A673 (cell line): ENCODE results near the gene IMP4. TPM values are rescaled to one million over a fixed set of nuclear protein-coding genes. Genes with fewer than 3 reads are reported as not detected.

Source experiments
- BruUV-seq: library from RNA; stranded (reverse); fragments of 400-500 nt; replicated peaks from 2 replicates; lab custom pipeline; 2021; lab: Mats Ljungman, UMichigan
- CTCF ChIA-PET: fragments of 300-600 bp; sonication (Branson Sonifier 250); formaldehyde crosslinking; loops from one replicate; lab custom pipeline; 2022; ENCODE audit warnings: antibody characterized with exemption; lab: Charles Lee
- POLR2A ChIA-PET: fragments of 300-600 bp; sonication (Branson Sonifier 250); formaldehyde crosslinking; loops from one replicate; lab custom pipeline; 2022; ENCODE audit warnings: antibody characterized with exemption; ENCODE audit not compliant: low non-redundant PET; lab: Charles Lee
- DNase-seq: peaks from one replicate; pipeline ENCODE4 v3.0.0-alpha.2; 2015; ENCODE audit warnings: low spot score
- H3K27ac ChIP-seq: fragments of 200-600 bp; sonication (generic); 2 replicates; pipeline ENCODE4 v1.5.1; 2016; ENCODE audit warnings: mixed run types, low read depth, mild to moderate bottlenecking, mixed read lengths, antibody characterized with exemption, low read length; ENCODE audit not compliant: poor library complexity, severe bottlenecking
- H3K27me3 ChIP-seq: fragments of 200-600 bp; sonication (generic); replicated peaks from 2 replicates; pipeline ENCODE4 v1.6.1; 2017; ENCODE audit warnings: mixed run types, low read depth, mild to moderate bottlenecking, mixed read lengths, antibody characterized with exemption, low read length; ENCODE audit not compliant: insufficient read depth, poor library complexity
- H3K36me3 ChIP-seq: fragments of 200-600 bp; sonication (generic); 2 replicates; pipeline ENCODE4 v1.6.1; 2016; ENCODE audit warnings: mixed run types, mild to moderate bottlenecking, mixed read lengths, antibody characterized with exemption, low read length; ENCODE audit not compliant: insufficient read depth, poor library complexity, severe bottlenecking
- H3K4me1 ChIP-seq: fragments of 200-600 bp; sonication (generic); 2 replicates; pipeline ENCODE4 v1.6.1; 2017; ENCODE audit warnings: mixed run types, mild to moderate bottlenecking, mixed read lengths, antibody characterized with exemption, low read length; ENCODE audit not compliant: insufficient read depth, poor library complexity, severe bottlenecking
- H3K4me3 ChIP-seq: fragments of 200-600 bp; sonication (generic); 2 replicates; pipeline ENCODE4 v1.5.1; 2016; ENCODE audit warnings: low read depth, mixed run types, mild to moderate bottlenecking, mixed read lengths, low read length; ENCODE audit not compliant: poor library complexity, severe bottlenecking
- H3K9me3 ChIP-seq: fragments of 200-600 bp; sonication (generic); 2 replicates; pipeline ENCODE4 v1.6.1; 2016; ENCODE audit warnings: mixed run types, low read depth, mild to moderate bottlenecking, mixed read lengths, antibody characterized with exemption, low read length; ENCODE audit not compliant: poor library complexity, severe bottlenecking
- EZH2 ChIP-seq: fragments of 200-600 bp; sonication (generic); IDR thresholded peaks from 2 replicates; pipeline ENCODE4 v1.6.1; 2017; ENCODE audit warnings: borderline replicate concordance, low read depth, mild to moderate bottlenecking, mixed read lengths, antibody characterized with exemption, low read length; ENCODE audit not compliant: poor library complexity, severe bottlenecking
- intact Hi-C: fragments of 100-400 bp; cut with micrococcal nuclease; formaldehyde crosslinking; loops from one replicate; pipeline ENCODE4 v1.10.0; 2022; ENCODE audit not compliant: unreplicated experiment
- total RNA-seq: library from RNA; stranded (reverse); gene quantifications from 2 replicates; pipeline ENCODE4 v1.2.3, GENCODE V29; 2021
- TF ChIP-seq, protein P1 (sequence below): fragments of 300-800, 200-600 bp; sonication (generic); conservative IDR thresholded peaks from 2 replicates; pipeline ENCODE4 v1.5.1; 2017; ENCODE audit warnings: low read depth, mild to moderate bottlenecking, antibody characterized with exemption, low read length, moderate library complexity, mixed read lengths

IMP4 gene
- total RNA-seq, 1 experiment from 2014 or later: 112 TPM

- ChIA-PET POLR2A (interaction anchor here (0.5 kb wide), 1 partner anchor 820 kb away, joined by 4 read pairs; no protein-coding TSS in a partner anchor), CTCF (no interaction called here)
- intact Hi-C loops: no loop called here
- Histone ChIP-seq H3K27me3 (no peaks in the 10 kb centered on the region), H3K4me3 (peak overlapping the region; percentile 60), H3K36me3 (no peaks in the 10 kb centered on the region), H3K9me3 (no peaks in the 10 kb centered on the region), H3K4me1 (no peaks in the 10 kb centered on the region), H3K27ac (no peak overlapping the region)
- no peak for TF ChIP-seq EZH2
- TF ChIP-seq, protein P1, sequence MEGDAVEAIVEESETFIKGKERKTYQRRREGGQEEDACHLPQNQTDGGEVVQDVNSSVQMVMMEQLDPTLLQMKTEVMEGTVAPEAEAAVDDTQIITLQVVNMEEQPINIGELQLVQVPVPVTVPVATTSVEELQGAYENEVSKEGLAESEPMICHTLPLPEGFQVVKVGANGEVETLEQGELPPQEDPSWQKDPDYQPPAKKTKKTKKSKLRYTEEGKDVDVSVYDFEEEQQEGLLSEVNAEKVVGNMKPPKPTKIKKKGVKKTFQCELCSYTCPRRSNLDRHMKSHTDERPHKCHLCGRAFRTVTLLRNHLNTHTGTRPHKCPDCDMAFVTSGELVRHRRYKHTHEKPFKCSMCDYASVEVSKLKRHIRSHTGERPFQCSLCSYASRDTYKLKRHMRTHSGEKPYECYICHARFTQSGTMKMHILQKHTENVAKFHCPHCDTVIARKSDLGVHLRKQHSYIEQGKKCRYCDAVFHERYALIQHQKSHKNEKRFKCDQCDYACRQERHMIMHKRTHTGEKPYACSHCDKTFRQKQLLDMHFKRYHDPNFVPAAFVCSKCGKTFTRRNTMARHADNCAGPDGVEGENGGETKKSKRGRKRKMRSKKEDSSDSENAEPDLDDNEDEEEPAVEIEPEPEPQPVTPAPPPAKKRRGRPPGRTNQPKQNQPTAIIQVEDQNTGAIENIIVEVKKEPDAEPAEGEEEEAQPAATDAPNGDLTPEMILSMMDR: peak; percentile 88
- DNase-seq: peak; percentile 53
- no TSS peak for BruUV-seq
These were observed 29.5 kb downstream of the IMP4 start for GRCh38 chr2:130372055-130372832.

DNA sequence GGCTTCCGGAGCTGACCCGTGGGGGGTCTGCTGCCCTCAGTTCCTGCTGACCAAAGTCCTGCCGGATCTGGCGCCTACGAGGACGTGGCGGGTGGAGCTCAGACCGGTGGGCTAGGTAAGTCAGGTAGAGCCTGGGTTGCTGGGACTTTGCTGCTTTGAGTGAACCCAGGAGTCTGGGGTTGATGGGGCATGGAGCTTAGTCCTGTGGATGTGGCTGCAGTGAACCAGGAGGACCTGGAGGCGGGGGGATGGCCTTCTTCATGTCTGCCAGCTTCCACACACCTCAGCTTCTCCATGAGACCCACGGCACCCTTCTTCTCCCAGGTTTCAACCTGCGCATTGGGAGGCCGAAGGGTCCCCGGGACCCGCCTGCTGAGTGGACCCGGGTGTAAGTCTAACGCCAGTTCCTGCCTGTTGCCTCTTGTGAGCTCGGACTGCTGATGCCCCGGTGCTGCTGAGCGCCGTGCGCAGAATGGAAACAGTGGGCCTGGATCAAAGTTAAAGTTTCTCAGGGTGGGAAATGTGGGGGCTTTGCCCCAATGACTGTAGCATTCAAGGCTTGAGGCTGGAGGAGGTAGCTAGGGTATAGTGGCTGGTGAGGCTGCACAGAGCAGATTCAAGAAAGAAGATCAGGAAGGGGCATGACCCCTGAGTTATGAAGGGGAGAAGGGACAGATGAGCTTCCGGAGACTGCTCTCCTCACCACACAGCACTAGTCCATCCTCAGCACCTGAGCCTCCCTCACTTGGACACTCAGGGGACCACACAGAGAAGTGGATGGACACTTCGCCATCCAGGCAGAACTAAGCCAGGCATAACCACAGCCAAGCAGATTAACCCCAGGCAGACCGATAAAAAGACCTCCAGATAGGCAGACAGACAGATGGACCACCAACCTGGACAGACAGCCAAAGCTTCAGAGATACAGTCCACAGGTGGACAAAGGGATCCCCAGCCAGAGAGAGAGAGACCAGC is 30.4 kb downstream of the IMP4 start:
- Histone ChIP-seq H3K36me3 (no peaks in the 10 kb centered on the region), H3K27me3 (peaks cover 3% of the 10 kb centered on the region), H3K4me3 (peak overlapping the region; percentile 60), H3K9me3 (no peaks in the 10 kb centered on the region), H3K4me1 (no peaks in the 10 kb centered on the region), H3K27ac (no peak overlapping the region)
- no TSS peak for BruUV-seq
- ChIA-PET POLR2A (interaction anchor here (0.5 kb wide), 1 partner anchor 819 kb away, joined by 4 read pairs; no protein-coding TSS in a partner anchor), CTCF (no interaction called here)
- intact Hi-C loops: no loop called here
- TF ChIP-seq EZH2: no peak
- TF ChIP-seq, protein P1: peak; percentile 41; the same call in 1 of the 2 replicates
- no peak for DNase-seq

GRCh38 chr2:130373808-130374365 is 31.2 kb downstream of the IMP4 start:
- intact Hi-C loops: no loop called here
- ChIA-PET CTCF (no interaction called here), POLR2A (no interaction called here)
- no peak for DNase-seq
- Histone ChIP-seq H3K27ac (no peak overlapping the region), H3K4me3 (no peak overlapping the region), H3K4me1 (no peaks in the 10 kb centered on the region), H3K36me3 (no peaks in the 10 kb centered on the region), H3K27me3 (peaks cover 5% of the 10 kb centered on the region), H3K9me3 (no peaks in the 10 kb centered on the region)
- TF ChIP-seq, protein P1: no peak
- no peak for TF ChIP-seq EZH2
- no TSS peak for BruUV-seq
